Stimulated activated CD8-positive, alpha-beta memory T cell treated with anti-CD3 and anti-CD28 coated beads, Interleukin-12 subunit alpha, Interleukin-12 subunit beta, amount 100 ng/mL, for 1 hour (primary cell): ENCODE results near the gene PRR16.
"Not testable (repeated sequence)": the region's sequence is repeated elsewhere in the genome, so short reads cannot be mapped to it uniquely, and the experiment has no call there.

ENCODE experiments used
- DNase-seq: peaks from one replicate; pipeline ENCODE4 v3.0.0-alpha.2; 2020; ENCODE audit warnings: low read depth

The PRR16 gene

GRCh38 chr5:120655828-120656435 lies 191.8 kb downstream of the PRR16 start:
- no peak for DNase-seq

DNA sequence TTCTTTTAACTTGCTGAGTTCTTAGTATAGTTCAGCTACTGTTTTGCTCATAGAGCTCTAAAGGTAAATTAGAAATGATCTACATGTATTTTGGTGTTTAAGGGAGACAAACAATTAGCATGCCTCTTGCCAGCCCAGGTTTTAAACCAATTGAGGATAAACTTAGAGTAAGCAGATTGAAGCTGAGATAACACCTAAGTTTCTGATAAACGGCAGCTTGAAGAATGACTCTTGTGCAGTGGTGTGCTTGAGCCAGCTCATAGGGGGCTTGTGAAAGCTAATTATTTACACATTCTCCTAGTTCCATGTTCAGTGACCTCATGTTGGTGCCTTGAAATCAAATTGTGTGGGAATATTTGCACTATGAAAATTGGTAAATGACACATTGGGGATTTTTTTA lies 193.0 kb downstream of the PRR16 start:
- no peak for DNase-seq

DNA sequence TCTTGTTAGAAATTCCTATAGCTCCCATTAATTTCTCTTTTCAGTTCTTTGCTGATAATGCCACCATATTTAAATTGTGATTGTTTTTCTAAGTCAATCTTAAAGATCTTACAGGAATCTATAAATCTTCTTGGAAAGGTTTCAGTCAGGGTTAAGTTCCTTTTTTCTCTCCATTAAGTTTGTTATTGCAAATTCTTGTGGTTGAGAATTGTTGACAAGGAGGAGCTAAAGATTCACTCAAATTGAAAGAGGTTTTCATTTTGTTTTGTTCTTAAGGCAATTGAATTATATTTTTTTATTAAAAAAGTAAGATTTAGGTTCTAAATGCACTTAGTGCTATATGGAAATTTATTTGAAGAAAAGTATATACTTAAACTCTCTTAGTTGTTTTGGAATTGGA lies 213.4 kb downstream of the PRR16 start:
- DNase-seq, result no peak

- DNase-seq, result no peak
Measured at GRCh38 chr5:120678279-120678678, 214.2 kb downstream of the PRR16 start.

GRCh38 chr5:120682851-120683250 lies 218.8 kb downstream of the PRR16 start:
- no peak for DNase-seq

- no peak for DNase-seq
Measured at GRCh38 chr5:120683580-120683979, 219.5 kb downstream of the PRR16 start.

DNA sequence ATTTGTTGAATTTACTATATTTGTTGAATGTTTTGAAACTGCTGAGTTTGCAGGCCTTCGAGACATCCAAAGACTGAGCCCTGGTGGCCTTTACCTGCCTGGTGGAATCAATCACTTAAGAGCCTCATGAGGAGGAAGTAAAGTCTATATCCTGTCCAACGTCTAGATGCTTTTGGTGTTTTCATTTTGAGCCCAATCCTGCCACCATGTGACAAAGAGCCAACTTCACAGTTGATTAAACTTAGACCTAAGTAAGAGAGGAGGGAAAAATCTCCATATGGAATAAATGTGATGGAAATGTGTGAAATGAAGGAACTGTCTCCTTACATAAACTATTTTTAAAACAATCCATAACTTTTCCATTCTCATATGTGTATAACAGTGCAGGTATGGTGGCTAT lies 220.1 kb downstream of the PRR16 start:
- no peak for DNase-seq

DNA sequence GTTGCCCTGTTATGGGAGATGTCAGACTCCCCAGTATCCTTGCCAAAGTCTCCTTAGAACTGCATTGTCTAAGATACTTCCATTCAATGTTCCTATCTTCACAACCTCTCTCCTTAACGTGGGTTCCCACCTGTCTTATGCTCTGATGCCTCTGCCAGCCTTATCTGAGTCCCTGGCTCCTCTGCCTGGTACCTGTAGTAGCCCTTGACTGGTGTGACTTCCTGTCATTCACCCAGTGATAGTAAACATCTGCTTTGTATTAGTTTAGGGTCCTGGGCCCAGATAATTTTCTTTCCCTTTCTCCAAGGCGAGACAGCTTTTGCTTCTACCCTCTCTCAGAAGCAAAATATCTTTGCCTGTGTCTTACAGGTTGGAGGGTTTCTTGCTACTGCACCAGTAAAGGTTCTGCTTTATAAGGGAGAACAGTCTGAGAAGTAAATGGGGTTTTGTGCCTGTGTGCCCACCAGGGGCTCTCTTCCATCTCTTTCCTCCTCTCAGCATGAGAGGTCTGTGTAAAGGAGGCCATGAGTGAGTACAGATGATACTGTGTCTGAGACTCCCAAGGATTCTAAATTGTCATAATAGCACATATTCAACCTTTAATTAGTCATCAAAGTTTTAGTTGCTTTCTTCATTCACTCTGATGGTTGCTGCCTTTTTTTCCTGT lies 220.8 kb downstream of the PRR16 start:
- no peak for DNase-seq

- no peak for DNase-seq
Measured at GRCh38 chr5:120690621-120691407, 226.7 kb downstream of the PRR16 start.

DNA sequence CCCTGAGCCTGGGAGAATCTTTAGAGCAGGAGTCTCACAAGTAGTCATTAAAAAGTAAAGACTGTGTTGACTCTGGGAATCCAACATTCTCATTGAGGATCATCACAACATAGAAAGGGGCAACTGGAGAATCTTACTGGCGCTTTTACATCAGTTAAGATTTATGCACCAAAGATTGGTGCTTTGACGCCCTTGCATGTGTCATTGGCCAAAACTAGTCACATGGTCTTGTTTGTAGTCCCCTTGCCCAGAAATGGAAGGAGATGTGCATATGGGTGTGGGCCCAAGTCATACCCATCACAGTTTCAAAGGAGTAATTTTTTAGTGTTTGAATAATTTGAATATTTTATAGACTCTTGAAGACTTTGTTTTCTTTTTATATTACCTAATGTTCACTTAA lies 228.2 kb downstream of the PRR16 start:
- DNase-seq, result no peak

GRCh38 chr5:120695368-120695880 lies 231.3 kb downstream of the PRR16 start:
- DNase-seq, result no peak

DNA sequence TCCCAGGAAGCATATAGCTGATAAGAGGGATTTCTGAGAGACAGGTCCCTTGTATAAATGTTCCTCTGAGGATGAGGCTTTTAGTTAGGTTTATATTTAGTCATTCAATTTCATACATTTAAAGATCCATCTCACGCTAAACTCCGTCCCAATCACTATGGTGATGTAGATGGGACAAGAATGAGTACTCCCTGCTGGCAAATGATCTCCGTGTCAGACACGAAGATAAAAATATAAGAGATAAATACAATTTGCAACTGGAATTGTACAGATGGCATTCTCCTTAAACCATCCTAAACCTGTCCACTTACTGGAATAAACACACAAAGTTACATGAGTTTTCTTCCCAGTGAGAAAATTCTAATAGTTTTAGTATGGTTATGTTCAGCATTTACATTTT lies 233.0 kb downstream of the PRR16 start:
- DNase-seq, result no peak

- not testable (repeated sequence) for DNase-seq
Measured at GRCh38 chr5:120697670-120698327, 233.7 kb downstream of the PRR16 start.

GRCh38 chr5:120700653-120701052 lies 236.6 kb downstream of the PRR16 start:
- not testable (repeated sequence) for DNase-seq

DNA sequence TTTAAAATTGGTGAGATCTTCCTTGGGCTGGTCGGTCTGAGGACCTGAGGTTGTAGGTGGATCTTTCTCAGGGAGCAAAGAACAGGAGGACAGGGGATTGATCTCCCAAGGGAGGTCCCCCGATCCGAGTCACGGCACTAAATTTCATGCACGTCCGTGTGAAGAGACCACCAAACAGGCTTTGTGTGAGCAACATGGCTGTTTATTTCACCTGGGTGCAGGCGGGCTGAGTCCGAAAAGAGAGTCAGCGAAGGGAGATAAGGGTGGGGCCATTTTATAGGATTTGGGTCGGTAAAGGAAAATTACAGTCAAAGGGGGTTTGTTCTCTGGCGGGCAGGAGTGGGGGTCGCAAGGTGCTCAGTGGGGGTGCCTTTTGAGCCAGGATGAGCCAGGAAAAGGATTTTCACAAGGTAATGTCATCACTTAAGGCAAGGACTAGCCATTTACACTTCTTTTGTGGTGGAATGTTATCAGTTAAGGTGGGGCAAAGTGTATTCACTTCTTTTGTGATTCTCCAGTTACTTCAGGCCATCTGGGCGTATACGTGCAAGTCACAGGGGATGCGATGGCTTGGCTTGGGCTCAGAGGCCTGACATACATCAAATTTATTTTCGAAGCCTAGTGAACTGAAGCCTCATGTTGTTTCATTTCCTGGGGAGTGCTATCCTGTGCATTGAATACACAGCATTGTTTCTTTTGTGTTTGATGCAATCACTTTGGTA lies 238.9 kb downstream of the PRR16 start:
- DNase-seq, result not testable (repeated sequence)

- DNase-seq, result no peak
Measured at GRCh38 chr5:120703918-120704587, 240.0 kb downstream of the PRR16 start.

DNA sequence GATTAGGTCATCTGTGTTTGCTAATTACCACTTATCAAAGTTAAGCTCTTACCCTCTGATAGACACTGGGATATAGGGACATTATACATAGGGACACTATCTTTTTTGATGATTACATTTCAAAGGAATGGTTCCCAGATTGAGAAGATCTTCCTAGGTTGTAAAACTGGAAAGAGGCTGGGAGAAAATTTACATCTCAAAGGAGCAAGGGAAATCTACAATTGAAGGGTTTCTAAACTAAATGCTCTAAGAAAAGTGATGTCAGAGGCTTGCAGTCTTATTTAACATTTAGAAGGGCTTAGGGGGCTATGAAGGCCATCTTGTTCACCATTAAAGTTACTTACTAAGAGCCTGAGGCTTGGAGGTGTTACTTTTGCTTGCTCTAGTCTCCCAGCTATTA lies 242.8 kb downstream of the PRR16 start:
- no peak for DNase-seq

GRCh38 chr5:120717381-120717780 lies 253.3 kb downstream of the PRR16 start:
- no peak for DNase-seq

DNA sequence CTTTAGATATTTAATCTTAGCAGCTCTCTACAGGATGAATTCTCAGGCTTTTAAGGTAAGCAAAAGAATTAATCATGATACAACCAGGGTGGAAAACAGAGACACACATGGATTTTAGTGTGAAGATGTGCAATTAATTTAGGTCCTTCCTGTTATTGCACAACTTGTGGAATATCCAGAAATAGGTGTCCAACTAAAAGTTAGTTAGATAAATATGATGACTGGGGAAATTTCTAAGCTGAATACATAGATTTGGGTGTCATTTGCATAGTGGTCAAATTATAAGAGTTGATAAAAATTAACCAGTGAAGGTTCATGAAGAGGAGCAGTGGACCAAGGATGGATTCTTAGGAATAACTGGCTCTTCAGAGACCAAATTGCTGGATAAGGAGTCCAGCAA lies 266.1 kb downstream of the PRR16 start:
- no peak for DNase-seq

GRCh38 chr5:120734033-120734432 lies 269.9 kb downstream of the PRR16 start:
- DNase-seq, result no peak

GRCh38 chr5:120735076-120735475 lies 271.0 kb downstream of the PRR16 start:
- DNase-seq, result no peak
